HG02884 (cell line): ENCODE results near the gene ANKRD44.
"Not testable (repeated sequence)": the region's sequence is repeated elsewhere in the genome, so short reads cannot be mapped to it uniquely, and the experiment has no call there.

Experiments used
- ATAC-seq: cut with Tn5 transposase; IDR thresholded peaks from one replicate; pipeline ENCODE4 v1.9.1; 2021; ENCODE audit warnings: mild to moderate bottlenecking, moderate library complexity; ENCODE audit not compliant: unreplicated experiment

Gene ANKRD44

DNA sequence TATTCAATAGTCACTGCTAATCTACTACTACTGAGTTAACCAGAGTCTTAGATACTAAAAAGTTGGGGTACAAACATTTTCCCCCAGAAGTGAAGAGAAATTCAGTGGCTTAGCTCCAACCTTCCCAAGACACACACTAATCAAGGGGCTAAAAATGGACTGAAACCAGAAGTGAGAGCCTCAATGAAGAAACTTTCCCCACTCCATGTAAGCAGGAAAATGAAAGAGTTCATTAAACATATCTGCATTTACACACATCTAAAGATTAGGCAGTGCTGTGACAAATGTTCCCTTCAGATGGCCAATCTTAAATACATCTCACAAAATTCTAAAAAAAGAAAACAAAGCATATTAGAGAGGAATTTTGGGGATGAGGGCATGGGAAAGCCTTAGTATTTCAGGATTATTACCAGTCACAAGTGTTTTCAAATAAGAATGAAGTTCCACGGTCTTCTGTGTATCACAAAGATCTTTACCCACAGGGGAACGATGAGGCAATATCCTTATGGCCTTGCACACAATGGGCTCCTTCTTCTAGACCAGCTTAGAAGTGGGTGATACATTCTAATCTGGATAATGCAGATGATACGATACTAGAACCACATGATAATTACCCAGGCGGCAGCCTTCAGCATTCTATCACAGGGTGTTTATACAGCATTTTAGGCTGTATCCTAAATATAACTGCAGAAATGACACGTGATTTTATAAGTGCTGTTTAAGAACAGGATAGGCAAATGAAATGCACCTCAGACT is 17.1 kb downstream of the ANKRD44 start:
- ATAC-seq = peak; percentile 30

DNA sequence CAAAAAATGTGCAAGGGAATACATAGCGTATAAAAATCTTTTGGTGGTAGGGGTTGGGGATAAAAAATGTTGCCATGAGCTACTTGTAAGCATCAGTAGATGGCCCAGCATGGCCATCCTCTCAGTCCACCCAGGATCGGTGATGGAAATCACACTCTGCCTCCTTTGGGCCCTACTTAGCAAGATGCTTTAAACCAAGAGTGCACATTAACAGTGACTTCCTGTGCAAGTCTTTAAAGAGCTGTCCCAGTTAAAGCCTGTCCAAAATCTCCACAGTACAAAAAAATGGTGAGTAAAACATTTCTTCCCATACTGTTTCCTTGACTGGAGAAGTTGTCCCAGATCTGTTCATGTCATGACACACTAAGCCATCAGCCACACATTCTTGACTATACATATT is 18.0 kb downstream of the ANKRD44 start:
- no peak for ATAC-seq

DNA sequence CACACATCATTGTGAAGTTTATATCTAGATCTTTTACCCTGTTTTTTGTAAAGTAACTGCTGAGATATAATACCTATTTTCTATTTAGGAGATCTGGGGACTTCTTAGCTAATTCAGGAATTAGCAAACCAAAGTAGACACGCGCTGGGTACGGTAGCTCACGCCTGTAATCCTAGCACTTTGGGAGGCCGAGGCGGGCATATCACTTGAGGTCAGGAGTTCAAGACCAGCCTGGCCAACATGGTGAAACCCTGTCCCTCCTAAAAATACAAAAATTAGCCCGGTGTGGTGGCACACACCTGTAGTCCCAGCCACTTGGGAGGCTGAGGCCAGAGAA is 23.0 kb downstream of the ANKRD44 start:
- ATAC-seq = not testable (repeated sequence)

DNA sequence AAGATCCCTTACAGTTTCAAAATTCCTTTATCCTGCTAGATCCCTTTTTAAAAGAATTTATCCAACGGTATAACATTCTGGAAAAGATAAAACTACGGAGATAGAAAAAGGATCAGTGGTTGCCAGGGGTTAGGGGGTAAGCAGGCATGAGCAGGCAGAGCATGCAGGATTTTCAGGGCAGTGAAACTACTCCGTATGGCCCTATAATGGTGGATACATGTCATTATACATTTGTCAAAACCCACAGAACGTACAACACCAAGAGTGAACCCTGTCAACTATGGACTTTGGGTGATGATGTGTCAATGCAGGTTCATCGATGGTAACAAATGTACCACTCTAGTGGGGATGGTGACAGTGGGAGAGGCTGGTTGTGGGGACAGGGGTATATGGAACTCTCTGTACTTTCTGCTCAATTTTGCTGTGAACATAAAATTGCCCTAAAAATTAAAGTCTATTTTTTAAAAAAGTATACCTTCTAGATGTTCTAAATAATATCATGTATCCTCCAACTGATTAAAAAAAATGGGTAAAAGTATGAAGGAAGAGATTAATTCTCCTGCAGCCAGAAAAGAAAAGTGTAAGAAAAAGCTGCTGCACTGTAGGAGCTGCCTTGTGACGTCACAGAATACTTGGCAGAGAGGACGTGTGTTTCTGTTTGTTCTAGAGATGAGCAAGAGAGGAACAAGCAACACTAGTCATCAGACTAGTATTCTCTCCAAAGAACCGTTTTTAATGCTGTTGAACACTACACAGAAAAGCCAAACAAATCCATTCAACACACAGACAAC is 23.6 kb downstream of the ANKRD44 start:
- peak; percentile 97 for ATAC-seq

DNA sequence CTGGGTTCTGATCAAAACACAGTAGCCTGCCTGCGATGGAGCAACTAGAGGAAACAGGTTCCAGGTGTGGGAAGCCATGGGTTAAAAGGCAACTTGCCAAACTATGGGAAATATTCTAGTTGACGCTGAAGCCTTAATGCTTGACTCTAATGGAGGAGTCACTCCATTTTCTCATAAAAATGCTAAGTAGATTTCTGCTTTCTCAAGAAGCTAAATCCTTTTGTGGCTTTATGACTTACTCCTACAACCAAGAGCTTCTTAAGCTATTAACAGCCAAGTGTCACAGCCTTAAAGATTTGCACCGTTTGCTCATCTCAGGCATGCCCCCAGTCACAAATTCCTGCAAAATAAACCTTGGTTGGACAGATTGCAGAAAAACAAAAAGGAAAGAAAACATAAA is 25.2 kb downstream of the ANKRD44 start:
- no peak for ATAC-seq

DNA sequence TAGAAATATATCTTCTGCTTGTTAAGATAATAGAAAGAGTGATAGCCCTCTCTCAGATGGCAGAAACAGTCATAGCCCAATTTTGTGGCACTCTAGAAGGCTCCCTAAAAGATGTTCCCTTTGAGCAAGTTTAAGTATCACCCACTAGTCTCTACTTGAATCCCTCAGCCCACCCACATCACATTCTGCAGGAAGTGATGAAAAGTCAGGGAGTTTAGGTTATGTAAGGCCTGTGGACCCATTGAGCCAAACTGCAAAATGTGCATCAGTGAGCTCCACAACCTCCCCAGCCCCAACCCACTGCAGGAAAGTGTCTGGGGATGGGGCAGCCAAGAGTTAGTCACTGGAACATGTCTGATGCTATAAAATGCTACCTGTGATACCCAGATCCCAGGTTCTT is 25.6 kb downstream of the ANKRD44 start:
- no peak for ATAC-seq

DNA sequence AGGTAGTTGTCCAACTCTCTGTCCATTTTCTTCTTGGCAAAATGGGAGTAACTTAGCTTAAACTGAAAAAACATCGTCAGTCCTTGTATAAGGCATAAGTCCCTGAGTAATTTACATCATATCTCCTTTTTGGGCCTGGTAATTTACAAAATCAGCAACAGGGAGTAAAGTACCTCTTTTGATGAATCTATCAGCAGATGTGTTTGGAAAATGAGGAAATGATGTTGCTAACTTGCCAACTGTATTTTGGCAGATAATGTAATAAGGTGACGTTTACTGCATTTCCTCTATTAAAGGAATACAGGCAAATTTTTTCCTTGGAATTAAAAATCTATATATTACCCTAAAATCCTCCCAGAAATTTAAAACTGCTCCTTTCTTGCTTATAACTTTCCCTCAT is 29.2 kb downstream of the ANKRD44 start:
- ATAC-seq = no peak

DNA sequence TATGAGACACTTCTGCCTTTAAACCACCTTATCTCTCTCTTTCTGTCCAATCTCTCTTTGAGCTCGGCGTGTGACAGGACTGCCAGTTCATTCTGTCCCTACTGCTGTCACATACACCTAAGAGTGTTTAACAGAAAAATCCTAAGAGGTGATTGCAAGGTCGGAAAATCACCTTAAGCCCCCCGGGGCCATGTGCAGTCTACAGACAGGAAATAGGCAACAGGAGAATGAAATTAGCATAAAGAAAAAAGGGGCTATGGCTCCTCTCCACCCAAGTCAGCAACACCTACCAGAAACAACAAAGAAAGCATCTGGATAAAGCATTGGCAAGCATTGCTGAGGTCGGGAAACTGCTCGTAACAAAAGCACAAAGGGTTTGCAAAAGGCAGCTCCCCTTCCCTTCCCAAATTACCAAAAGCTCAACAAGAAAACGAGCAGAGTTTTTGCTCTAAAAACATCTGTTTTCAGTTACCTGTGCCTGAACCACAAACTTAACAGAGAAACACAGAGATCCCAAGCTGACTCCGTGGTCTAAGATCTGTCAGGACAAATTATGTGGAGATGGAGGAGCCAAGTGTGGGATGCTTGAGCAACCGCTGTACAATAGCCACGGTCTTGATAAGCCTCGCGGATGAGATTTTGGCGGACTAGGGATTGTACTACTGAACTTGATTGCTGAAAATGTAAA is 30.4 kb downstream of the ANKRD44 start:
- ATAC-seq = no peak

DNA sequence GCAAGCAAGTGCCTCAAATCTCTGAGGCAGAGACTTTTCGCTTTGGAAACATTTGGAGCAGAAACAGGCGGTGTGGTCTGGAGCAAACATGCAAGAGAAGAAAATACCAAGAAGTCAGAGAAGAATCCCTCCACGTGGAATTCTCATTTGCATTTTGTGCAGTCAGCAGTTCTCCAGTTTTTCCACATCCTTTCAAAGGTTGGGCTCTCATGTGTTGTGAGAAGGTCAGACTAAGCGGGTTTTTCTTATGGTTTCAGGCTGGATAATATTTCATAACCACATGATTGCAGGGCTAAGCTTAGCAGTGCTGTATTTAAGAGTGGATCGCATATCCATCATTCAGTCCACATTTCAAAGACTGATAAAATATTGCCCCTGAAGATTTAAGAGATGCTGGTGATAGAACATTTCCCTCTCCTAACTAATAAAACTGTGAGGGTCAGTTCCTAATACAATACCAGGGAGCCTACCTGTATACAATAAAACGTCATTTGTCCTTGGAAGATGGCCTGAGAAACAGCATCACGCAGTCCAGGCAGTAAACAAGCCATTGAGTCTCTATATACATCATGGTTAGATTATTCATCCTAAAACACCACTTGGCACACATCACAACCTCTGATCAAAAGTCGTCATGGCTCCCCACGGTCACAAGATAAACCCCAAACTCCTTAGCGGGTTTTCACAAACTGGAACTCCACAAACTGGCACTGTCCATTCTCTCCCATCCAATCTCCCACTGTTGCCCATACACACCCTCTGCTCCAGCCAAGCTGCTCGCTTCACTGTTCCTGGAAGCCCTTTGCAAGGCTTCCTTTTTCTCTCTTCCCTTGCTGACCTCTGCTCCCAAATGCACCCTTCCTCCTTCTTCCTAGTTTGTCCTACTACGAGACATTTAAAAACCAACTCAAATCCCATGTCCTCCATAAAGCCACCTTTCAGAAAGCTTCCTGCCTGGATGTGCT is 31.5 kb downstream of the ANKRD44 start:
- ATAC-seq = no peak

DNA sequence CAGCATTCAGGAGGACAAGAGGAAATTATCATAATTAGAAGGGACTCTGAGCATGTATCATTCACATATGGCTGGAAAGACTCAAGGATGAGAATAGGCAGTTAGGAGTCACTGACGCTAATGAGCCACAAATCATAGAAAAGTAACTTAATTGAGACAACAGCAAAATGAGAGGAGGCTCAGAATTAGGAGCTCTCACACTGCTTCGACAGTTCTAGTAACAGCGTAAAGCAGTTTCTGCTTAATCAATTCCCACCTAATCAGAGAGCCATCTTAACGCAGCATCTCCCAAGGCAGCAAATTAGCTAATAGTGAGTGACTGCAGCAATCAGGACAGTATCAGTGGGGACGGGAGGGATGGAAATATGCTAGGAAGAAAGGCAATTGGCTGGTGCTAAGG is 32.8 kb downstream of the ANKRD44 start:
- no peak for ATAC-seq

DNA sequence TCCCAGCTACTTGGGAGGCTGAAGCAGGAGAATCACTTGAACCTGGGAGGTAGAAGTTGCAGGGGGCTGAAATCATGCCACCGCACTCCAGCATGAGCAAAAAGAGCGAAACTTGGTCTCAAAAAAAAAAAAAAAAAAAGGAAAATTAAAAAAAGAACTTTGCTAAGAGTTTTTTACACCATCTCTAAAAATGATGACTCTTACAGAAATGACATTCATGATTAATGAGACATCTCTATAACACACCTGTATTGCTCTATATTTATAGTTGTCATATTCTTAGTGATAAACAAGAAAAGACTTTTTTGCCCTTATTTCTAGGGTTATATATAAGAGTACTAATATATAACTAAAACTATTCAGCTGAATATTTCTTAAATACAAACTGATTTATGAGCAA is 34.4 kb downstream of the ANKRD44 start:
- ATAC-seq = no peak

DNA sequence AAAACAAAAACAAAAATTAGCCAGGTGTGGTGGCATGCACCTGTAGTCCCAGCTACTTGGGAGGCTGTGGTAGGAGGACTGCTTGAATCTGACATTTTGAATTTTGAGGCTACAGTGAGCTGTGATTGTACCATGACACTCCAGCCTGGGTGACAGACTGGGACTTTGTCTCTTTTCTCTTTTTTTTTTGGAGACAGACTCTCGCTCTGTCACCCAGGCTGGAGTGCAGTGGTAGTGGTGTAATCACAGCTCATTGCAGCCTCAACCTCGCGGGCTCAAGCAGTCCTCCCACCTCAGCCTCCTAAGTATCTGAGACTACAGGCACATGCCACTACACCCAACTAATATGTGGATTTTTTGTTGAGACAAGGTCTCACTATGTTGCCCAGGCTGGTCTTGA is 35.6 kb downstream of the ANKRD44 start:
- ATAC-seq = no peak

DNA sequence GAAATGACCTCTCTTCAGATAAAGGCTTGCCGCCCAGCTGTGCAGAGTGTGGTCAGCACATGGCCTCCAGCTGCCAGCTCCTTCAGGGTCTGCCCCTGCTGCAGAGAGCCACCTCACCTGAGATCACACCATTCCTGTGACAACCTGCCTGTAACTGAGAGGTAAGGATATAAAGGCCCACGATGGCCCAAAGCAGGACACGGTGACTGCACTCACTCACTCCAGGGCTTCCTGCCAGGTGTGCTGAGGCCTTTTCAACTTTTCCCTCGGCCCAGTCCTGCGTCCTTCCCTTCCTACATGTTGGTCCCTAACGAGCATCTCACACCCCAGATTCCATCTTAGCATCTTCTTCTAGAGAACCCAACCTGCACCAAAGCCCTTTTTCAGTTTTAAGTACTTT is 36.2 kb downstream of the ANKRD44 start:
- ATAC-seq = no peak

DNA sequence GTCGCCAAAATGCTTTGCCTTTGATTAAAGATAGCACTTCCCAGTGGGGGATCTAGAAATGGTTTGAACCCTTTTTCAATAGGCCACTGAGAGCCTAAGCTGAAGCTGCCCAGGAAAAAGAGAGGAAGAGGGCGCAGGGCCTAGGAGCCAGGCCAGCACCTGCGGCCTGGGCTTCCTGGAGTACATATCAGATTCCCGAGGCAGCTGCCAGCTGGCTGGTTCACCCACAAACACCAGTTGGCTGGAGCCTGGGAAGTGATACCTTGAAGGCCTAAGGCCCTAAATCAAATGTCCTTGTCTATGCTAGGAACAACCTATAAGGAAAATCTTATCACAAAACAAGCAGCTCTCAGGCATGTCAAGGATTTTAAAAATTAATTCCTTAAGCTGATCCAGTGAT is 37.1 kb downstream of the ANKRD44 start:
- ATAC-seq = no peak

DNA sequence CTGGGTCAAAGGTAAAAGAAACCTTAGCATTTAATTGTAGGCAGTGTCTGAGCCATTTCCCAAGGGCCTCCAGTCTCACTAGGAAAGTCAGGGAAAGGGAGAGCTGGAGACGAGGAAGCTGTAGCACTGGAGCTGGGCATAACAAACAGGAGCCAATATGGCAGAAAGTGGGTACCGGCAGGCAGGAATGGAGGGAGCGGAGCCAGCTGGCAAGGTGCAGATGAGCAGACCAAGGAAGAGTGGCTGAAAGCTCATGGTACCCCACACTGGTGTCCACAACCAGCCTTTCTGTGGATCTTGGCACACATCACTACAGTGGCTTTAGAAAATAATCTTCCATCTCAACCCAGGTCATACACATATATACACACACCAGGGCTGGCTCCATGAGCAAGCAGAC is 40.0 kb downstream of the ANKRD44 start:
- ATAC-seq = no peak

DNA sequence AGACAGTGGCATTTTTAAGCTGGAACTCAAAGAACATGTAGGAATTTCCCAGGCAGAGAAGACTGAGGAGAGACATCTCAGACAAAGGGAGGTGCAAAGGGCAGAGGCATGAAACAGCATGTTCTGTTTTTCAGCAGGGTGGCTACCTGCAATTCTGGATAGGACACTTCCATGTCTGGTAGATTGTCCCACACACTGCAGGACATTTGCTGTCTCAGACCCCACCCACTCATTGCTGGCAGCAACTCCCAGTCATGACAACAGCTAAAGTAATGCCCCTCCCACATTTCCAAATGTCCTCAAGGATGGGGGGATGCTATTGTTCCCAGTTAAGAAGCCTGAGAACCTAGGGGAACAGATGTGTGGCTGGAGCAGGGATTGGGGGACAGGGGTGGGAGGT is 40.8 kb downstream of the ANKRD44 start:
- ATAC-seq = no peak

DNA sequence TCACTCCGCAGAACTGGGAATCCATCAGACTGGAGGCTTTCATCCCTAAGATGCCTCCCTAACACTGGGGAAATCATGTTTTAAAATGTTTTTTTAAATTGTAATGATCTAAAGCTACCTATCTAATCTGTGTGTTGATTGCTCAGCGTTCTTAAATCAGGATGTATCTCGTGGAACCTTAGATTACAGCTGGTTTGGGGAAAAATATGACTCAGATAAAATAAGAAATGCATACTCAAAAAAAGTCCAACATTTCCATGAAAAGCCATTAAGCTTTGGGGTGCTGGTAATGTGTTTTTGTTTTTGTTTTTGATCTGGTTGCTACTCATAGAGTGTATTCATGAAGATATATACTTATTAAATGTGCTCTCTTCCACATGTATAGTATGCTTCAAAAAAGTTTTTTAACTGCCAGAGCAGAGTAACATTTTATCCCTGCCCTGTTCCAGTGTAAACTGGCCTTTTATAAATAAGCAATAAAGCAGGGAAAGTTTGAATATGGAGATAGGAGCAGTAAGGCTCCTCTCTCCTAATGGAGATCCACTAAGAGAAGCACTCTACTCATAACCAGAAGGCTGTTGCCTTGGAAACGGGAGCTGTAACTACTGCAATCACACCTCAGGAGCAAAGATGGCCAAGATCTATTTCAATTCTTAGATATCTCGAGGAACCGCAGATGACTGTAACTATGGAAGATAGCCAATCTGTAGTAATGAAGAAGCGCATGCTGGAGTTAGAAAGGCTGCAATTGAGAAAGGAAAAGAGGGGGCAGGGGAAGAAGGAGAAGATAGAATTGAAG is 41.6 kb downstream of the ANKRD44 start:
- peak; percentile 58 for ATAC-seq

DNA sequence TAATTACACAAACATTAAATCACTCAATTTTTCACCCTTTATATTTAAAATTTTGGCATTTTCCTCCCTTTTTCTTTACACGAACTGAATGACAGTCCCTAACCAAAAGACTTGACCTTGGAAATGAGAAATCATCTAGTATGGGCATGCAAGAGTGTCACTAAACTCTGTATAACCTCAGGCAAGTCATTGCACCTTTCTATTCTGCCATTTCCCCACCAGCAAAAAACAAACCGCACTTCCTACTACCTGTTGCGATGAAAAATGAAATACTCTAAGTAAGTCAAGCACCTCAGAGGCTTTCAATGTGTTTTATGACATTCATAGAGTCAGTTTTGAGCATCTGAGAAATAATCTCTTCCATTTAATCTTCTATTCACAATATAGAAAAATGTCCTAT is 44.1 kb downstream of the ANKRD44 start:
- ATAC-seq = no peak

DNA sequence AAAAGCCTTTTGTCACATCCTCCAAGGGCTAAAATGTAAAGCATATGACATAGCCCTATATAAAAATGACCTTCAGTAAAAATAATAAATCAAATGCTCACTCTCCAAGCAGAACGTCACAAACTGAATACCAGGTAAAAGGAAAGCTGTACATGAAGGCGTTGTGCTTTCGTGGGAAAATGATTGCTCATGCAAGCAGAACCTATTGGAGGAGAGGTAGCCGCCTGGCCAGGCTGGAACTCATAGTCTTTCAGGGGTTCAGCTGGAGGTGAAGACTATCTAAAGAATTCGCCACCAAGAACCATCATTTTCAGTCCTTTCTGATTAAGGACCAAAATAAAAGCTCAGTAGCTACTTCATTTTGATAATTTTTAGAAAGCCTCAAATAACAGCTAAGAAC is 44.7 kb downstream of the ANKRD44 start:
- no peak for ATAC-seq

DNA sequence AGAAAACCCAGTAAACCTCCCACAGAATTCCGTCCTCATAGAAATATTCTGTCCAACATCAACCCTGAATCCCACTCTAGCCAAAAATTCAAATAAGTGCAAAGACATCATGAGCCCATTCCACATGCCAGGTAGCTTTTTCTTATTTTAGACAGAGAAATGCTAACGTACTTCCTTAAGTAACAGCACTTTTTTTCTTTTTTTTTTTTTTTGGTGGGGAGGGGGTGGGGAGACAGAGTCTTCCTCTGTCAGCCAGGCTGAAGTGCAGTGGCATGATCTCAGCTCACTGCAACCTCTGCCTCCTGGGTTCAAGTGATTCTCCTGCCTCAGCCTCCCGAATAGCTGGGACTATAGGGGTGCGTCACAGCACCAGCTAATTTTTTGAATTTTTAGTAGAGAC is 45.5 kb downstream of the ANKRD44 start:
- ATAC-seq = no peak
